Hematopoietic multipotent progenitor cell treated with erythropoietin and hydrocortisone succinate and interleukin-3 and kit ligand, for 4 days (in vitro differentiated cells): ENCODE measurements around the gene DYNLRB1.

ENCODE experiments used
- DNase-seq: peaks from one replicate; pipeline ENCODE4 v3.0.0-alpha.2; 2015

The DYNLRB1 gene

GRCh38 chr20:34559311-34560140 is 43.3 kb downstream of the DYNLRB1 start:
- peak; percentile 14 for DNase-seq

DNA sequence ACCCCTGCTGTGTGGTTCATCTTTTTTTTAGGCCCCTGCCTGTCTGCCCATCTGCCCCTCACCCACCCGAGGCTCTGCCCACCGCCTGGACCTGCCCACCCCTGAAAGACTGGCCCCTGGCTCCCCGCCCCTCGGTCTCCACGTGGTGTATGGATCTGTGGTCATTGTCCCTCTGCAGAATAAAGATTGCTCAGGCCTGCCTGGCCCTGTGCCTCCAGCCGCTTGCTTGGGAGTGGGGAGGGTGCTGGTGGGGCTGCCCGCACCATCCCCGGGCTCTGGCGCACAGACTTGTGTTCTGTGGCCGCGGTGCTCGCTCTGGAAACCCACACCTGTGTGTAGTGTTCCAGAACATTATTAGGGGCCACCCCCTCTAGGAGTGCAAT is 43.9 kb downstream of the DYNLRB1 start:
- no peak for DNase-seq

DNA sequence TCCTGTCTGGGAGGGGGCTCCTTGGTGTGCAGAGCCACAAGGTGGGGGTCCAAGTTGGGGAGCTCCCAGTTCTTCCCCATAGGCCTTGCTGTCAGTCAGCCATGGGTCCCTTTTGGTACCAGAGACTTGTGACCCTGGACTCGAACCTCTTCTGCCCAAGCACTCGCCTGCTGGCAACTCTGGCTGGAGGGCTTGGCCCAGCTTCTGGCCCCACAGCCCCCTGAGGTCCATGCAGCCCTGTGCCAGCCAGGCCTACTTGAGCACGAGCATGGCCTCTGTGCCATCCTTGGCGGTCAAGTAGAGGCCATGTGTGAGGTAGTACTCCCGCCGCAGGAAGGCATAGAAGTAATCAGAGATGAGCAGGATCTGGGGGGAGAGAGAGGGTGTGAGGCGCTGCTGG is 44.4 kb downstream of the DYNLRB1 start:
- no peak for DNase-seq

- no peak for DNase-seq
These were observed 45.4 kb downstream of the DYNLRB1 start for GRCh38 chr20:34561661-34562060.

- DNase-seq, result peak; percentile 73
These were observed 46.4 kb downstream of the DYNLRB1 start for GRCh38 chr20:34562641-34563040.

GRCh38 chr20:34564833-34565232 is 48.6 kb downstream of the DYNLRB1 start:
- no peak for DNase-seq

DNA sequence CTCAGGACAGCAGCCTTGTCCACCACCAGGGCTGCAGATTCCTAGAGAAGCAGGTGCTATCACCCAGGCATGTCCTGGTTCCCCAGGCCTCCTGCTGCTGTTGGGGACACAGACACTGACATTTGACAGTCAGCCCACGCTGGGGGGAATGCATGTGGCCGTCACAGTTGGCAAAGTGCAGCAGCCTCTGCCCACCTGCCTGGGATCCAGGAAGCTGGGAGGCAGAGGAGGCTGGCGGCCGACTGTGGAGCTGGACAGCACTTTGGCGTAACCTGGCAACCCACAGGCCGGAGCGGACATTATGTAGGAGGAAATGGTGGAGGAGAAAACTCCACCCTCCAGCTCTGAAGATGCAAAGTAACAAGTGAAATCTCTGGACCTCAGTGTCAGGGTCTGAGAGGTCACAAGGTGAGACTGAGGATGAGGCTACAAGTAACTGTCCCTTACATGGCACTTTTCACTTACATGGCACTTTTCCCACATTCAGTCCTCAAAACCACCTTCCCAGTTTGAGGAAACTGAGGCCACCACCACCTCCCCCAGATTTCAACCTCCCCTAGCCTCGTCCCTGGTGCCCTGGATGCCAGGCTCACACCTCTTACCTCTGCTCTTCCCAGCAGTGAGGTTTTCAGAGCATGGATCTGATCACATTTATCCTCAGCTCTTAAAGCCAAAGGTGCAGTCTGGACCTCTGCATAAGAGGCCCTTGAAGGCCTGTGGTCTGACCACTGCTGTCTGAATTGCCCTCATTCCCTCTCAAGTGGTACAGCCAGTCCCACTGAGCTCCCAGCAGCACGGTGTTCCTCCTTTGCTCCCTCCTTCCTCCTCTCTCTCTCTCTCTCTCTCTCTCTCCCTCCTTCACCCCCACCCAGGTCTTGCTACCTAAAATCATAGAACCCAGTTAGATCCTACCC is 51.0 kb downstream of the DYNLRB1 start:
- no peak for DNase-seq

- no peak for DNase-seq
These were observed 52.0 kb downstream of the DYNLRB1 start for GRCh38 chr20:34567892-34568865.

DNA sequence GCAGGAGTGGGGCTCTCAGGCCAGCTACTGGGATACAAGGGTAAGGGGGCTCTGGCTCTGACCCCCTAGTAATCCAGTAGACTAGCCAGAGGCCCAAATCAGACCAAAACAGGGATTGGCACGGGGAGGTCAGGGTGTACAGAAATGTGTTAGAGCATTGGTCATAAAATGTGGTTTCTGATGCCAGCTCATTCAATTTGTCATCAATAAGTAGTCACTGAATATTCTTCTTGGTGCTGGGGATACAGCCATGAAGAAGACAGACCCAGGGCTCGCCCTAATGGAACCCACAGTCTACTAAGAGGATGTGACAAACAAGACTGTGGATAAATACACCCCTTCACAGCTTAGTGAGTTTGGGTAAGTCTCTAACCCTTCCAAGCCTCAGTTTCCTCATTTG is 53.4 kb downstream of the DYNLRB1 start:
- no peak for DNase-seq

- DNase-seq, result peak; percentile 57
These were observed 54.7 kb downstream of the DYNLRB1 start for GRCh38 chr20:34570859-34571306.

DNA sequence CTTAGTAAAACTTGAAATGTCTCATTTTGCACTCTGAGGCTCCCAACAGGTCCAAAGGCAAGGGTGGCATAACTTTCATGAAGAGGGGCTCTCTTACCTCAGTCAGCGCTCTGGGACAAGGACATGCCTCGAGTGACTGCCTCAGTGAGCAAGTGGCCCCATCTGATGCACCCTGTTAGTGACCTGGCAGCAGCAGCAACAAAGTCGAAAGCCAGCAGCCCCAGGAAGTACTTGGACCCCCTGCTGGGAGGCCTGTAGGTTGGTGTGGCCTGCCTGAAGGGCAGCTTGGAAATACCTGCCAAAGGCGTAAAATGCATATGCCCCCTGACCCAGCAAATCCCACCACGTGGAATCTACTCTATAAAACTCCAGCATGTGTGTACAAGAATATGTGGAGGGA is 55.5 kb downstream of the DYNLRB1 start:
- DNase-seq, result no peak

- no peak for DNase-seq
These were observed 57.5 kb downstream of the DYNLRB1 start for GRCh38 chr20:34573541-34574300.

DNA sequence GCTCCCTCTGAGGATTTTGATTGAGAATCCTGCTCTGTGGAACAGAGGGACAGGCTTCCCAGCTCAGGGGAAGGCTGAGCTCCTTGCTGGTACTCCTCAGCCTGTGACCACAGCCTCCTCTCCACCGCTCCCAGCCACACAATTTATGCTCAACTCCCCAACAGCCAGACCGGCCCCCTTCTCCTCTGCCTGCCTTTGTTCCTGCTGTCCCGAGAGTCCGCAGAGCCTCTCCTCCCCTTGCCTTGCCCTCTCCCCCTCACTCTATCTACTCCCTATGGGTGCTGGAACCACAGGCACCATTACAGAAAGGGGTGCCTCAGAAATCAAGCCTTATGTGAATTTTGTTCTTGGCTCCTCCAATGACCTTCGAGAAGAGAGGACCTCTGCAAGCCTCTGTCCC is 58.2 kb downstream of the DYNLRB1 start:
- no peak for DNase-seq

DNA sequence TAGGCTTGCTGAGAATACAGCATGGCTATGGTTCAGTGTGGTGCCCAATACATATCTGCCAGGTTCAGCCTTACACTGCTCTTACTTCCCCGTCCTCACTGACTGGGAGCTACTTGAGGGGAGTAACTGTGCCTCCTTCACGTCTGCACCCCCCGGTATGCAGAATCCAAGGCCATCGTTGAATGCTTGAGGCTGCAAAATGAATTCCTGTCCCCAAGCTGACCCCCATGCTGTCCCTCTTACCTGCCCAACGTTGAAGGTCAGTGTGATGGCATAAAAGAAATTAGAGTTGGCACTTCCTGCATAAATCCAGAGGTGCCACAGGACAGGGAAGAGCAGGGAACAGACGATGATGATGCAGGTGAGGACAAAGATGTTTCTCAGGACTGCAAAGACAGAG is 58.6 kb downstream of the DYNLRB1 start:
- DNase-seq, result no peak

- no peak for DNase-seq
These were observed 59.0 kb downstream of the DYNLRB1 start for GRCh38 chr20:34575271-34575670.

- DNase-seq, result no peak
These were observed 59.5 kb downstream of the DYNLRB1 start for GRCh38 chr20:34575756-34576155.

DNA sequence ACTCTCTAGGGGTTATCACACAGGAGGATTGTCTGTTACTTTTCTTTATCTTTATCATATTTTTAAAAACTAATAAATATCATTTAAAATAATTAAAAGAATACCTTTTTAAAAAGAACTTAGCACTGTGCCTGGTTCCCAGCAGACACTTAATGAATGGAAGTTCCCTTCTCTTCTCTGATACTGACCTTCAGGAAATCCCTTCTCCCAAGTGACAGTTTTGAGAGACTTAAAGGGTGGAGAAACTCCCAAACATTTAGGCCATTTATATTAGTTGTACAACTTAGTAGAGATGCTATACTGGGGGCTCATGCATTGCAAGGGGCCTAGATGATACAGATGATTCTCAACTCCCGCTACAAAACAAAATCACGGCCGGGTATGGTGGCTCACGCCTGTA is 60.8 kb downstream of the DYNLRB1 start:
- no peak for DNase-seq

DNA sequence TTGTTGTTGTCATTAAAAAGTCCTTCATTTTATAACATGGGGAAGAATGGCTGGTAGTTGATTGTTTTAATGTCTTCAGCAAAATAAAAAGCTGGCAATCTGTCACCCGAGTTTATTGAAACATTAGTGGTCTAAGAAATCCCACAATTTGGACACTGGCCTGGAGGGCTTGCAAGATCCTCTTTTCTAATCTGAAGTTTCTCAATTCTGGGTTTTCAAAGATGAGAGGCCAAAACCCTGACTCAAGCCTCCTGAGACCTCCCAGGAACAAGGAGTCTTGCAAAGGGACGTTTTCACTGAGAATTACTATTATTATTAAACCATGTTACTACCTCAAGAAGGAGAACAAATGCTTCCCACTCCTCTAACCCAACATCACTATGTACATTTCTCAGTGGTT is 61.8 kb downstream of the DYNLRB1 start:
- DNase-seq, result peak; percentile 12

- no peak for DNase-seq
These were observed 62.3 kb downstream of the DYNLRB1 start for GRCh38 chr20:34578521-34578920.

- DNase-seq, result no peak
These were observed 63.2 kb downstream of the DYNLRB1 start for GRCh38 chr20:34579191-34579978.
